ENCODE data around the gene SETBP1.

The SETBP1 gene

GRCh38 chr18:44870631-44871502, 190.2 kb downstream of the SETBP1 start:
- DNase-seq (ENCODE audit: low read depth): no peak

GRCh38 chr18:44871771-44872170, 191.1 kb downstream of the SETBP1 start:
- no peak for DNase-seq (ENCODE audit: low read depth)

DNA sequence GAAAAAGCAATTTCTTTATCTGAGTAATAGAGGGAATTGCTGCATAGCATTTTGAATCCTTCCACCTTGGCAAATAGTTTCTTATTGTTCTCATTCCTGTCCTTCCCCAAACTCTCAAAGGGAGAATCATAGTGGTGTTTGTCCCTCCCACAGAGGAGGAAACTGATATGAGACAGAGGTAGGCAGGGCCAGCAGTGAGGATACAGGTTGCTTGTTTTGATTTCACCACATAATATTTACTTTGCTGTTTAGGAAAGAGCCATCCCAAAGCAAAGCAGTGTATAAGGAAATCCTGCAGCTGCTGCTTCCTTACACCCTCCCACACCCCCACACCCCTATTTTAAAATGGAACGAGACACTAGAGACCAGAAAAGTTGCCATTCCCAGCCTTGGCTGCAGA, 195.3 kb downstream of the SETBP1 start:
- DNase-seq (ENCODE audit: low read depth): no peak

DNA sequence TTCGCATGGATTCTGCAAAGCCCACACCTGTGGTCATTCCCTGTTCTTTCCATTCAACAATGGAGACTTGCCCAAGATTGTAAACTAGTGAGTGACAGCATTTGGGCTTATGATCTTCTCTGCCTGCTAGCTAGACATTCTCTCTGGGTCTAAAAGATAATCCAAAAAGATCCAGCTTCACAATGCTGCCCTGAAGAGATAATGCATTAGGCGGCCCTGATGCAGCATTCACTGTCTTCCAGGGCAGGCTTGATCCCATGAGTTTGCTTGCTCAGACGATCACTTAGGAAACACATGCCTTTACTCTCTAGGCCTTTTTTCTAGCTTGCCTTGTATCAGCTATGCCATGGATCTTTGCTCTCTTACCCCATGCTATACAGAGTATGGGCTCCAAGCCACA, 196.1 kb downstream of the SETBP1 start:
- no peak for DNase-seq (ENCODE audit: low read depth)

DNA sequence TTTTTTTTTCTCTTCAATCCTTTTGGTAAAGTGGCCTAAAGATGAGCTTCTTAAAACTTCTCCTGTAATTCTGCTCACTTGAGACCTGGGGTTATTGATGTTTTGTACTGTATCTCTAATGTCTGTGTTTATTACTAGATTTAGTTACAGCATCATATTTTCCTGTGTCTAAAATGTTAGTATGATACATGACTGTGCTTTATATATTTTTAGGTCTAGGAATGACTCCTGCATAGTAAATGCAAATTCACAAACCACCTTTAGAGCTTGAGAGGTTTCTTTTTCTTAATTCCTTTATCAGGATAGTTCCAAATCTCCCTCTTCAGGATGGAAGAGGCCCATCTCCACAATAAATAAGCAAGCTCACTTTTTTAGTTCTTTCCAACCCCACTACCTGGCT, 197.6 kb downstream of the SETBP1 start:
- no peak for DNase-seq (ENCODE audit: low read depth)

DNA sequence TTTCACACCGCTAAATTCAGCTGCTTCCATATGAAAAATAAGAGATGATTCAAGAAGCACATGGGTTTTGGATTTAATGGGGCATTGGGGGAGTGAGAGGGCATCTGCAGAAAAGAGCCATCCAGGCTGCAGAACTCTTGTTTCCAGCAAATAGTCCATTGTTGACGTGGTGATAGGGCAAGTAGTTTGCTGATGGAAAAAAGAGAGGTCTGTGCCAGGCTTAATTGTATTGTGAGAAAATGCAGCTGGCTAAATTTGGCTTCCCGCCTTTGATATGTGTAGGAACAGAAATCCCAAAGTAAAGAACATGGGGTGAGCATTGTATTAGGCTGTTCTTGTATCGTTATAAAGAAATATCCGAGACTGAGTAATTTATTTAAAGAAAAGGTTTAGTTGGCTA, 199.5 kb downstream of the SETBP1 start:
- DNase-seq (ENCODE audit: low read depth): no peak

DNA sequence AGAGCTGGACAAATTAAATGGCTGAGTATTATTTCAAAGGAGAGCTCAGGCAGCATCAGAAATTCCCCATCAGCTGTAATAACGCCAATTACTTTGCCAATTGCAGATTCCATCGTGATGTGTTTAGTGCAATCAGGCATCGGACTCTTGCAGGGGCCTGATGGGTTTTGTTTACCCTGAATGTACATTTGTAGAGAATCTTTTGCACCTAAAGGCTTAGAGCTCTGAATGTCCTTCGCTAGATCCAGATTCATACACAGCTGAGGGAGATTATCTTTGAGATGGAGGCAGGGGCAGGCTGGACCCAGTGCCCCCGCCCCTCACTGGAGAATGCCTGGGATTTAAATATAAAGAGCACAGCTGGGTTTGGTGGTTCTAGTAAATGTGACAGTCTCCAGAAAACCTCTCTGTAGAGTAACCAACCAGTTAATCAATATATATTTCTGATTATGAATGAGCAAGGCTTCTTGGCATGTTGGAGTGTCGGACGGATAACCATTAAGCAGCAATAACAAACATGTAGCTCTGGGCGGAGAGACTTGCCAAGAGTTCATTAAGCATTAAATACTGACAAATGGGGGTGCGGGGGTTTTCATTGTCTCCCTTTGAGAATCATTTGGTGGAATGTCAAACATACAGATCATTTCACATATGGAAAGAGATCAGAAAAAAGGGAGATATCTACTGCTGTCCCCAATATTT, 200.9 kb downstream of the SETBP1 start:
- no peak for DNase-seq (ENCODE audit: low read depth)

DNA sequence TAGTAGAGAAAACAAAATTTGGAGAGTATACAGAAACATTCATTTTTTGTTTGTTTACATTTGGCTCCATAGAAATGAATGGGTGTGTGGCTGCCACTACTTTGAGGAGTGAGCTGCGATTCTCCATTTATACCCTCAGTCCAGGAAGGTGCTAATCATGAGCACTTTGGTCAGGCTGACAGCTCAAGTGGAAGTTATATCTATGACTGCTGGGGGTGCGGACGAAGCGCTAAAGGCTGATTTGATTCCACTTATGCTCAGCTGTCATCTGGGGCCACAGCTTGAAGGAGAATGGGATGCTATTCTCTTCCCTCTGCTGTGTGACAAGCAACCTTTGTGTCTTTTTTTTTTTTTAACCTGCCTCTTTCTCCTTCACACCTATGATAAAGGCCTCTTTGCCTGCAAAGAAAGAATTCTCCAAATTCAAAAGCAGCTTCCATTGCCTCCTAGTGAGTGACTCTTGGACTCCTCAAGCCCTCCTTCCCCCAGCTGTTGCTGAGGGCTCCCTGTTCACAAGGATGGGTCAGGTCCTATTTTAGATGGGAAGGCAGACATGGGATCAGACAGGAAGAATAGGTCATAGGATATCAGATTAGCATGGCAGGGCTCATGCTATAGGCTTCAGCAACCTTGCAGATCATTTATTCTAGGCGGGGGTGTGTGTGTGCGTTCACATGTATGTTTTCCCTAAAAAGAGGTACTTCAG, 201.6 kb downstream of the SETBP1 start:
- DNase-seq (ENCODE audit: low read depth): no peak

- no peak for DNase-seq (ENCODE audit: low read depth)
Measured at GRCh38 chr18:44883671-44884070, 203.0 kb downstream of the SETBP1 start.

DNA sequence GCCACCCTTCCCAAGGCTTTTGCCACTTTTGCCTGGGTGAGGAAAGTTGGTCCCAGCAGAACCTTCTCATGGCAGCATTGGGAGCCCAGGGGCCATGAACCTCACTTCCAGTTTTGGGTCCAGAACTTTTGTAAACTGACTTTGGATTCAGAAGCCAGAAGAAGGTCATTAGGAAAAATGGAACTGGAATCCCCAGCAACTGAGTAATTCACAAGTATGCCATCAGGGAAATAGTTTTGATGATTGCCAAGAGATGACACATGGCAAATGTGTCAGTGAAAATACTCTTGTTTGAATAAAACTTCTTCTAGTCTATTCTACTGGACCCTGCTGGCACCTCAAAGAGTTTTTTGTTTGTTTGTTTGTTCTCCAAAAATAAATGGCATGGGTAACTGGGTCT, 203.7 kb downstream of the SETBP1 start:
- no peak for DNase-seq (ENCODE audit: low read depth)

- DNase-seq (ENCODE audit: low read depth): no peak
Measured at GRCh38 chr18:44885507-44885906, 204.8 kb downstream of the SETBP1 start.

- DNase-seq (ENCODE audit: low read depth): peak; percentile 53
Measured at GRCh38 chr18:44887227-44887631, 206.5 kb downstream of the SETBP1 start.

- DNase-seq (ENCODE audit: low read depth): no peak
Measured at GRCh38 chr18:44889111-44889510, 208.4 kb downstream of the SETBP1 start.

- DNase-seq (ENCODE audit: low read depth): no peak
Measured at GRCh38 chr18:44893045-44893706, 212.5 kb downstream of the SETBP1 start.

GRCh38 chr18:44893966-44894365, 213.3 kb downstream of the SETBP1 start:
- no peak for DNase-seq (ENCODE audit: low read depth)

DNA sequence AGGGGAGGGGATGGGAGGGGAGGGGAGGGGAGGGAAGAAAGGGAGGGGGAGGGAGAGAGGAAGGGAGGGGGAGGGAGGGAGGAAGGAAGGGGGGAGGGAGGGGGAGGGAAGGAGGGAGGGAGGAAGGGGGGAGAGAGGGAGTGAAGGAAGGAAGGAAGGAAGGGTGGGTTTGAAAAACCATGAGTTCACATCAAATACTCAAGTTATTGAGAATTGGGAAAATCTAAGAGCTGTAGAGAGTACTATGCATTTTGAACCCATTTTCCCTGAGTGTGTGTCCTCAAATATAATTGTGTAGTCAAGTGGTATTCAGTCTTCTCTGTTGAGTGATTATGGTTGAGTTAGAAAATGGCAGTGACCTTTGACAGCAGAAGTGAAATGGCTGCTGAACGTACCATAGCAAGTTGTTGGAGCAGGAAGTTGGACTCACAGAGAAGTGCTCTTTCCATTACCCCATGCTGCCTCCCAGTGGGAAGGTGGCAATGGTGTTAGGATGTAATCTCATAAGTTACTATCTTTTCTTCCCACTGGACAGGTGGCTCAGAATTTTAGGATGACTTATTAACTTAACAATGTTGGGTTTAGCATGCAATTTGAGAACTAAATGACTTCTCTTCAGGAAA, 214.6 kb downstream of the SETBP1 start:
- peak; percentile 31 for DNase-seq (ENCODE audit: low read depth)

DNA sequence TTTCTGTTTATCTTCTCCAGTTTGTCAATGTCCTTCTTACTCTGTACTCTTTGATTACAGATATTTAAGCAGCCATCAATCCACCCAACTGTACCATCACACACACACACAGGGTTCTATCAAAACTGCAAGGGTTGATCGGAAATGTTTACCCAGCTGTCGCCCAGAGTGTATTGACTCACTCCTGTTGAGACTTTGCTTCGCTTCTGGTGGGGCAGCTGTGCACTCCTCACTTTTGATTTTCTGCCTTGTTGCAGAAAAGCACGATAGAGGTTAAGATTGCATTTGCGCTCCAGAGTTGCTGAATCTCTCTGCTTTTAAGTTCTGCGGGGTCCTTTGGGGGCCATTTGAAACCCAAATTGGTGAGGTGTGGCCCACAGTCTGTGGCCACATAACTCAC, 216.2 kb downstream of the SETBP1 start:
- DNase-seq (ENCODE audit: low read depth): no peak

DNA sequence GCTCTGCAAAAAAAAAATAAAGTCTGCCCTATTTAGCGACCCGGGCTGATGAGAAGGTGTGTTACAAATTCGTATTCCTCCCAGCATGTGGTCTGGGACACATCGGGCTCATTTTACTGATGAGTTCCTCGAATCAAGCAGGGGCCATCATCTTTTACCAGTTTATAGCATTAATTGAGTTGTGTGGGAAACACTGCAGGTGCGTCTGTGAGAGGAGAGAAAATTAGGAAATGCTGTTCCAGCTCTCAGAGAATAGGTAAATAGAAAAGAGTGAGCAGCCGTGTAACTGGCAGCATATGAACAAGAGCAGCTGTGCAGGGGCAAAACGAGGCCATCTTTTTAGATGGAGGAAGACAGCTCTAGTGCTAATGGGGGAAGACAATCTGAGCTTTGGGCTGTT, 216.7 kb downstream of the SETBP1 start:
- DNase-seq (ENCODE audit: low read depth): no peak

GRCh38 chr18:44897816-44898215, 217.1 kb downstream of the SETBP1 start:
- DNase-seq (ENCODE audit: low read depth): no peak

GRCh38 chr18:44898498-44898897, 217.8 kb downstream of the SETBP1 start:
- DNase-seq (ENCODE audit: low read depth): no peak

- DNase-seq (ENCODE audit: low read depth): no peak
Measured at GRCh38 chr18:44899832-44900231, 219.1 kb downstream of the SETBP1 start.

DNA sequence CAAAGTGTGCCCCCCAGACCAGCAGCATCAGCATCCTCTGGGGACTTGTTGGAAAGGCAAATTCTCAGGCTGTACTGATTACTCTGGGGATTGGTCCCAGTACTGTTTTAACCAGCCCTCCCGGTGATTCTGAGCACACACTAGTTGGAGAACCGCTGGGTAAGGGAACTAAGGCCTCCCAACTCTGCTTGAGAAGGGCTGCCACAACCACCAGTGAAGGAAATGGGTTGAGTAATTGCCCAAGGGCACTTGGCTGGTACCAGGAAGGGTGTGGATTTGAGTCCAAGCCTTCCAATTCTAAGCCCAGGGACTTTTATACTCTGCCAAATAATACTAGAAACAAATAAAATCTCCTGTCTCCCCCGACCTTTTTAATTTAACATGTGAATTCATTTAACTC, 219.9 kb downstream of the SETBP1 start:
- no peak for DNase-seq (ENCODE audit: low read depth)
